GDM1 (cell line): ENCODE data around the gene RRAGD.

ENCODE experiments used
- DNase-seq: peaks from one replicate; lab custom pipeline; 2025; lab: John Stamatoyannopoulos, UW

Gene RRAGD

DNA sequence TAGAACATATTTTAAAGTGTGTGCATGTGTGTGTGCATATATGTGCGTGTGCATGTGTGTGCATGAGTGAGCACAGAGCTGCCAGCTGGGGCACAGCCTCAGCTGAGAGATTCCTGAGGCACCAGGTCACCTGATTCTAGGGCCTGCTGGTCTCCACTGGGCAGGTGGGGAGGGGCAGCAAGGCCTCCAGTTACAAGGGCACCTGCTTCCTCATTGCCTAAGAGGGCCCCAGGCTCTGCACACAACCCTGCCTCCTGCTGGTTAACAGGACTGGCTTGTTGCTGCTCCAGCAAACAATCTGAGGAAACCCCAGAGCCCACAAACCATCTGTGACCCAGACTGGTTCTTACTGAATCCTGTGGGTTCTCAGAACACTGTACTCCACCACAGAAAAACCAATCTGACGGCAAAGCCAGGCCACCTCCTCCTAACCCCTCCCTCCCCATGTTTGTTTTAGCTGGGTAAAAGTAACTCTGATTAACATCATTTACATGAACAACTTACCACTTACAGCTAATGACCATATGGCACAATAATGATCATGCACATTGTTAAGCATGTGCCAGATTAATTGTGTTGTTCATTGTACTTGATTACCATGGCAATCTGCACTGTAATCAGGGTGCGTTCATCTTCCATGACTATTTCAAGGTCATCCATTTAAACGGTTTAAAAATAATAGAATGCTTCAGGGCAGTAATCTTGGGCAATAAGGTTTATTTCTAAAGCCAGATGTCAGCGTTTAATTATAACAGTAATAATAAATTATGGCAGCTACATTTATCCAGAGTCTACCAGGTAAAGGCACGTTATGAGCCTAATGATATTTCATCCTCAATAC is 36.4 kb downstream of the RRAGD start:
- DNase-seq: peak; percentile 49

DNA sequence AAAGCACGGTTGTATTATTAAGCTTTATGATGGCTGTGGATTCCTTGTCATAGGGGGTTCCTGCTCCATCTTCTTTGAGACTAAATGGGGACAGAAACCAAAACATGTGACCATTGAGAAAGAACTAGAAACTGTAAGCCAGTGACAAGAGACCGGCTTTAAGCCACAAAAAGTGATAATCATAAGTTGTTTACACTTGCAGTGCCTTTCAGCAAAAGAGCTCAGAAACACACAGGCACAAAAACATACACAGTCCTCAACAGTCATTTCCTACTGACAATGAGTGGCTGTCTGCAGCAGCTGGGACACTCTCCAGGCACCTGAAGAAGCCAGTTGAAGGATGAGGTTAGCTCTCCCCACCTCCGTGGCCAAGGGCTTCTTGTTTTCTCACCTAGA is 39.6 kb downstream of the RRAGD start:
- DNase-seq: no peak

DNA sequence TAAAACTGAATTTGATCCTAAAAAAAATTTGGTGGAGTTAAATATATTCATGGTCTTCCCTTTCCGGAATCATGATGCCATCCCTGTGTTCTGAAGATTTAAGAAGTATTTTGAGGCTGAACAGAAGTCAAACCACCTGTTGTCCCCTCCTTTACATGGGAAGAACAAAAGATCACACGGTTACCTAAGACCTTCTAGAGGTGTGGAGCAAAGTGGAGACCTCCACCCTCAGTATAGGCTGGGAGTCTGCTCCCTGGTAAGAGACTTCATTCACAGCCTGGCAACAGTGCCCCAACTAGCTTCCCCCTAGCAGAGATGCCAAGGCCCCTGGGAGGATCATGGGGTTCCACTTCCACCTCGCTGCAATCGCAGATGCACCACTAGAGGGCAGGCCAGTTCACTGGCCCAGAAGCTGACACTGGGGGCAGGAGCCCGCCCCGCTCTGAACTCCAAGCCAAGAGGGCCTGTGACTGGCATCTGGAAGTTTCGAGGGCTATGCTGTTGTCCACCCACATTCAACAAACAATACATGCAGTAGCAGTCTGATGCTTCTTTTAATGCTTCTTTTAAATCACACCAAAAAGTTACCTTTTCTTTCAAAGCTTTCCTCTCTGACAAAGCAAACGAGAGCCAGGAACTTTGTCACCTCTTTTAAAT is 40.1 kb downstream of the RRAGD start:
- peak; percentile 62 for DNase-seq

DNA sequence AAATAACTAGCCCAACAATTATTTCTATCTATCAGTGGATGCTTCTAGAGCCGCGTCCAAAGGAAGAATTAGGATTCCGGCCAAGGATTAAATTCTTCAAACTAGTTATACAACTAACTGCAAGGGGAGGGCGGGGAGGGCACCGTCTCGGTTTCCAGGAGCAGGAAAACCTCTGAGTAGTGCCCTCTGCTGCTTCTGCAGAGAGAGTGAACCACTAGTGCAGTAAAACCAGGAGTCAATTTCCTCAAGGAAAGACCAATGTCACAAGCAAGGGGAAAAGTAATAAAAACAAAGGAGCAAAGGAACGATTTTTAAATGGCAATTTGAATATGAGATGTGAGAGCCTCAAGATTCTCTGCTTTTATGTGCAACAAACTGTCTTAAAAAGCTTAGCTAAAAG is 43.1 kb downstream of the RRAGD start:
- no peak for DNase-seq

DNA sequence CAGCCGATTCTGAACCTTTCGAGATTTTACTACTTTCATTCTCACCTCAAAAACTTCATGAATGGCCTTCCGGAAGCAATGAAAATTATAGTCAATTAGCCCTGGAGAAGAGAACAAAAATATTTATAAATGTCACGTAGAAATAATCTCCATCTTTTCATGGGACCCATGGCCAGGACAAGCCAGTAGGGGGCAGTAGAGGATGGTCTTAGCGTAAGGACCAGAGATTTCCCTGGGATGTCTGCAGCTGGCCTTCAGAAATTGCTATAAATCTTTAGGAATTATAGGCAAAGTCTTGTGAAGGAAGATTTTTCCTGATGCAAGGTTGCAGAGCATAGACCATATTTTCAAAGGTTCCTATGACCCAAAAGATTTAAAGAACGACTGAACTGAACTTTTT is 44.0 kb downstream of the RRAGD start:
- no peak for DNase-seq

DNA sequence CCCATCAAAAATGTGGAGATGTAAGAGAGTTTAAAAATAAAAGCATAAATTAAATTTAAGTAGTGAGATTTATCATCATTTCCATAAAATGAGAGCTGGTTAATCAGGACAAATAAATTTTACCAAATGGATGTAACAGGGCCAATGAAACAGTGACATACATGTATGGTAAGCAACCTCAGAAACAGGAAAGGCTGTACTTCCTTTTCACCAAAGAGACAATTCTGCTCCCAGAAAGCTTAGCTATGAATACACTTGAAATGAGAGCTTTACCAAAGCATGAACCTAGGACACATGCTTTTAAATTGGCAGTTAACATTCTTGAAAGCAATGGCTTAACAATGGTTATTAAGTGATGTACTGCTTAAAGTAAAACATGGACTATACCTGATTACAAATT is 47.5 kb downstream of the RRAGD start:
- no peak for DNase-seq

DNA sequence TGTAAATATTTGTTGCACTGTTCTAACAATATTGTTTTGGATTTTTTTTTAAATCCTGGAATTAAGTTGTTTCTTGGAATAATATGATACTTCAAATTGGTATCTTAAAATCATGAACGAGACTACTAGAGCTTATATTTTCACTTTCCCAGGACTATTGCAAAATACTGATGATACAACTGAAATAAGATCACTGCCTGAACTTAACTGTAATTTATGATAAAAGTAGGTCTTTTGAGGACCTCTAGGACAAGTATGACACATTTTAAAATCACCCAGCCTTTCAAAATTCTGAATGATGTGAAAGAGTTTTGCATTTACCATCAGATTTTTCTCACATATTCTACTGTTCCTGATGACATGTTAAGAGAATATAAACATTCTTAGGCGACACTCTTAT is 50.9 kb downstream of the RRAGD start:
- DNase-seq: no peak

DNA sequence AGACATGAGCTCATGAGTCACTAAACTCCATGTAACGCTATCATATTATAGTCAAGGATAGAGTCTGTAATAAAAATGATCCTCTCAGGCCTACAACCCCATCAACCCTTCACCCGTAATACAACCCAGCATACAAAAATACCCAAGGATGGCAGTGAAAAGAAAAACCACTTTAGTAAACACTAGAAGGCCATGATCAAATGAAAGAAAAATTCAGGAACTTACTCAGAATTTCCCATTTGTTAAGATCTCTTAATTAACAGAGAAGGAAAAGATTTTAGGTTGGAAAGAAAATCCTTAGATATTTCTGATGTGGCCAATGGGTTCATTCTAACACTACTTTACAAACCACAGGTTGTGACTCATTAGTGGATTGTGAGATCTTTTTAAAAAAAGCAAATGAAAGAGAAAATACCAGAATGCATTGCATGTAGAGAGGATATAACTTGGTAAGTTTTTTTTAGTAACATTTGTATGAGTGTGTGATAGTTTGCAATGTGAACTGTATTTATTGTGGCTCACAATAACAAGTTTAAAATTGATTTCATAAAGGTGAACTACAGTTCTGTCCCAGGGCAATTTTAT is 51.6 kb downstream of the RRAGD start:
- no peak for DNase-seq

DNA sequence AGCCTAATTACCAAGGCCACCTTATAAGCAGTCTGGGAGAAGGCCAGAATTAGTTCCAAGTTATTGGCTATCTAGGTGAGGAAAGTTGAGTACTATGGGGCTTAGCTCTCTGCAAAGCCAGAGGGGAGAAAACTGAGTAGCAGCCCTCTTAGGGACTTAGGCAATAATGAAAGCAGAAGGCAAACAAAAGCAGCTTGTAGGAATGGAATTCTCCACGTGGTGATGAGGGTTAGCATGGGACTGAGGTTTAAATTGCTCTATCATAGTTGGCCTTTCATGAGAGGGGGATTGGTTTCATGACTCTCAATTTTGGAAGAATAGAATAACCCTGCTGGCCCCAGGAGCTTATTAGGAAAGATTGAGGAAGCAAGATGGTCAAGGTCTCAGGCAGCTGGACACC is 52.5 kb downstream of the RRAGD start:
- DNase-seq: no peak

DNA sequence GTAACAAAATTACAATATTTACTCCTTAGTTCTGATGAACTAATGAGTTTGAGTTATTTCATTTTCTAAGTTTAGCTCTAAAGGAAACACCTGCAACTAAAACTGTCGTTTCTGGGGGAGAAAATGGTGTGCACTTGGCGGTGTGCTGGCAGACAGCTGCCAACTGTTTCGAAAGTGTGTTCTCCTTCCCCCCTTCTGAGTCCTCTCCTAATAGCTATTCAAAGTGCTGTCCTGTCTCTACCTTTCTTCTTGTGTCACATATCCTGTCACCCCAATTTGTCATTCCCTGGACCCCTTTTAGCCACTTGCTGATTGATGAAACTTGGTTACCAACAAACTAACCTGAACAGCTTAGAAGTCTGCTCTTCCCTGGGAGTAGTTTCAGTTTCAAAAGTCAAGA is 54.7 kb downstream of the RRAGD start:
- no peak for DNase-seq

DNA sequence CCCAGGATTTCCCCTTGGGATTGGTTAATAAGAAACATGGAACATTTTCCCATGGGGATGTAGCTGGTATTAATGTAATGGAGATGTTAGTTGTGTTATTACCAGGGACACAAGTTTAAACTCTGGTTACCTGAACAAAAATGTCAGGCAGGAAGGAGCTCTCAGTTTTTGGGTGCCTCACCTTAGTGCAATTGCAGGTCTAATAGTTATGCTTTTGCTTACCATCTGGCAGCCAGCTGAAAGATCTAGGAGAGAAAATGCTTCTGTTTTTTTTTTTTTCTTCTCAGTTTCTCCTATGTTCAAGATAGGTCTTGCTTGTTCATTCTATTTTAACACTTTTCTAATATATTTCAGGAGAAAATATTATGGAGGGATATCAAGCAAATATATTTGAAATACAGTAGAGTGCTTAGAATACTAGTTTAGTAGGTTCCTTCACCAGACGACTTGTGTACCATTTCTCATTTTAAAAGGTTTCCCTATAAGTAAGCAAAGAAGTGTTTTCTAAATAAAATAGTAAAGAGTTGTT is 55.4 kb downstream of the RRAGD start:
- no peak for DNase-seq

DNA sequence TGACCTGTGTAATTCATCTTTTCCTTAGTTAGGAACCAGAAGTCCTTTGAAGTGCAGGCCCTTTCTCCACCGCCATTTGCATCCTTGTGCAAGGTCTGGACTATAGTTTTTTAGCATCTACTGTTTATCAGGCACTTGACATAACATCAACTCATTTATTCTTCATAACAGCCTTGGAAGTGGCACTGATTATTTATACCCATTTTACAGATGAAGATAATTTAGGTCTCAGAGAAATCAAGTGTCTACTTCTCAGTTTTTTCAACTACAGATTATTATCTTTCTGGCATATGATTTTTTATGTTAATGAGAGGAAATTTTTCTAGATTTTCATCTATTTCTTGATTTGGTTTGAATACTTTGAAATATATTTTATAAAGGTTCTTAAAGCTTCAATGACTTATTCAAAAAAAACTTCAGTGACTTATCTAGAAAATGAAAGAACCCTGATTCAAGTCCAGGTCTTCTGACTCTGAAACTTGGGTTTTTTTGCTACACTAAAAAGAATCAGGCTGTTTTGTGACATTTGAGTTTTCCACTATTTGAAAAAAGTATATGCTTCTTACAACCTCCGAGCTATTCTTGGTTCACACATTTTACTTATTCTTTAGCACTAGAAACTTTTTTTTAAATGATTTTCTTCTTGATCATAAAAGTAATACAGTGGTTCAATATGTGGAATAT is 56.4 kb downstream of the RRAGD start:
- no peak for DNase-seq

DNA sequence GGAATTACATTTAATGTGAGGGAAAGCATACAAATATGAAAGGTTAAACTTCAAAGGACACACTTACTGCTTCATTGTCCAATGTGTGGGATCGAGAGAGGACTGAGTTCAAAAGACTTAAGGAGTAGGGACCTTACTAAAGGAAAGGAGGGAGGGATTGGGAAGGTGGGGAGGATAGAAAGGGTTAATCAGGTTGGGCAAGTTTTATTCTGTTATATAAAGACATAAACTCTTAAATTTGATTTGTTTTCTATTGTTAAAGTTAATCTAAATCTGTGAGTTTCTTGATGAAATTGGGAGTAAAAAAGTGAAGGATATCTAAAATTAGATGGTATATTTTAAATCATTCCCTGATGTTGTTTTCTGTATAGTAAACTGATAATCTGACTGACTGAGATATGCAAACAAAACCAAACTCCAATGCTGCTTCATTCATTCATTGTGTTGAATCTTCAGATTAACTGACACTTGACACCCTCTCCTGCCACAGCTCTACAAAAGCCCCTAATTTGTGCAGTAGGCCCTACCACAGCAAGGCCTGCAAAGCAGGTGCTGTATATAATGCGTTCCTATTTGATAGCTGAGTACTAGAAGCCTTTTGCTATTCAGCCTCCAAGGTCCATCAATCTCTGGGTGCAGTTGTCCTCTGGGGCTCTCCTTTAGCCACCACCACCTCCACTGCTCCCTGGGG is 58.2 kb downstream of the RRAGD start:
- no peak for DNase-seq

DNA sequence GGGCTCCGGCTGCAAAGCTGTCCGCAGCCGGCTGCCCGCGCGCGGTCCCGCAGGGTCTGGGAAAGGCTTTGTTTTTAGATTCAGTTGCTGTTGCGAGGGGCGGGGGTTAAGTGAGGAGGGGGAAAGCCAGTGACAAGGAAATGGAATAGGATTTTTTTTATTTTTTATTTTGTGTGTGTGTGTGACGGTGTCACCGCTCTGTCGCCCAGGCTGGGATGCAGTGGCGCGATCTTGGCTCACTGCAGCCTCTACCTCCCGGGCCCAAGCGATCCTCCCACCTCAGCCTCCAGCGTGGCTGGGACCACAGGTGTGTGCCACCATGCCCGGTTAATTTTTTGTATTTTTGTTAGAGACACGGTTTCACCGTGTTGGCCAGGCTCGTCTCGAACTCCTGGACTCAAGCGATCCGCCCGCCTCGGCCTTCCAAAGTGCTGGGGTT is 58.9 kb downstream of the RRAGD start:
- no peak for DNase-seq

DNA sequence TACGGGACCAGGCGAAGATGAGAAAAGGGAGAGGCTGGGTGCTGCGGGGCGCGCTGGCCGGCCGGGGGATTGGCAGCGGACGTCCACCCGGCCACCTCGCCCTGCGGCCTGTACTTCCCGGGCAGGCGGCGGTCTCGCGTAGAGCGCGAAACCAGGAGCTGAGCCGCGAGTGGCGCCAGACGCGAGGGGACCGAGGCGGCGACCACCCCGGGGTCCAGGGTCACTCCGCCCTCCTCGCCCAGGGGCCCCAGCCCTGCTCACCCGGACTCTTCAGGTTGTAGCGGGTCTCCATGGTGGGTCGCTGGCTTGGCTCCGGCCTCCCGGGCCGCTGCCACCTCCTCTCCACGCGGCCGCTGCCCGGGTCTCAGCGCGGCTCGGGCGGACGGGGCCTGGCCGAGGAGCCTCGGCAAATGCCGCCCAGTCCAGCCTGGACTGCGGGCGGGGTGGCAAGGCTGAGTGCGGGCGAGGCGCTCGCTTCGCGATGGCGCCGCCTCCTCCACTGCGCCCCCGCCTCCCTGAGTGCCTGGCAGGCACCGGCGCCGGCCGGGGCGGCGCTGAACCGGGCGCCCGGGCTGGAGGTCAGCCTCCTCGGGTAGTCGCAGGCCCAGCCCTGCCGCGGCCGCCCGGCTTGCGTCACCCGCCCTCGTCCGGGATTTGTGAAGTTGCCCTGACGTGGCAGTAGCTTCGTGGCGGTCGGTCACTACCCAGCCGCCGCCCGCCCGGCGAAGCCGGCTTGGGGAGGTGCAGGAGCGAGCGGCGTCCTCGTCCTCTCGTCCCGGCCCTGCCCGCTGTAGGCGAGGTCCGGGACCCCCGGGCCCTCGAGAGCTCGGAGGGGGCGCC is 59.6 kb downstream of the RRAGD start, which contains the start of gene UBE2J1:
Gene UBE2J1 (minus strand): TSS at position 445 of the 840 bp plus-strand sequence. CDS start 153 bp downstream, at position 292.
- peak; percentile 47 for DNase-seq

DNA sequence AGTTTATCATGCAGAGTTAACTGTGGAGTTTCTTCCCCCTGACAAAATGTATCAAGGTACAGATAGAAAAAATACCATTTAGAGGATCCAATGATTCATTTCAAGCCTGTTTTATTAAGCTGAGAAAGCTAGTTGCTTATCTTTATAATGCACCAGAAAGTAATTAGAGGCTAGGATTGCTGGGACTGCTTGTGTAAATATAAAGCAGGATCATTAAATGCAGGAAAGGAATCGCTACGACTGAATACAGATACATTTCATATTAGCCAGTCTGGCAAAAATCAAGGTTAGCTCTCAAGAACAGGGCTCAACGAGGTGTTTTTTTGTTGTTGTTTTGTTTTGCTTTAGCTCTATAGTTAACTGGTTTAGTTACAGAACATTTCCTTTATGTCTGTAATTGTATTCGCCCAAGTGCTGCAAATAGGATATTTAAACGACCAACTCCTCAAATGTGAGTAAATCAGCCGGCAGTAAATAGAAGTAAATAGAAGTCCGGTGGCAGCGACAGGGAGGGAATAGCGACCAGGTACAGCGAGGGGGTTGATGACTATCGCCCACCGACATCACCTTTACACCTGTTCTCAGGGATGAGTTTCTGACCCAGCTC is 60.3 kb downstream of the RRAGD start:
- no peak for DNase-seq

DNA sequence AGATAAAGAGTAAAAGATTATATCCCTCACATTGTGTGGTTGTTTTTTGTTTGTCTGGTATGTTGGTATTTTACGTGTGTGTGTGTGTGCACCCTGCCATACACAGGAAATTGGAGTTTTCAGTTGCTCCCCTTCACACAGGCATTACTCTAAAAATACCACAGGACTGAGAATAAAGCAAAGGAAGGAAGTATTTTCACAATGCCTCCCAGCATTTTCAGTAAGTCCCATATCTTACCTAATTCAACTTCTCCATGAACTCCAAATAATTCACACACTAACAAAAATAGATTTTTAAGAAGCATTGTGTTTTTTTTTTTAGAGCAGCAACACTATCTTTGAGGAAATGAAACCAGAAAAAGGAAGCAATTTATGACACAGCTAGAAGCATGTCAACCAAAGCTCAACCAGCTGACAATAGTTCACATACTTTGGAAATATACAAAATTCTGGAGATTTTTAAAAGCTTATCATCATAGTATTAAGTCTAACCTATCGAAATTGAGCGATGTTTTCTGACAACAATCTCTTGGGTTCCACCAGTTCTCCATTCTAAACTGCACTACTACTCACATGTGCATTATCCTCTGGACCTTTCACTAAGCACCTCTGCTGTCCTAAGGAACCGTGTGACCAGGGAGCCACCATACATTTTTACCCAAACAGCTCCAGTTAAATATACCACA is 61.6 kb downstream of the RRAGD start:
- no peak for DNase-seq

DNA sequence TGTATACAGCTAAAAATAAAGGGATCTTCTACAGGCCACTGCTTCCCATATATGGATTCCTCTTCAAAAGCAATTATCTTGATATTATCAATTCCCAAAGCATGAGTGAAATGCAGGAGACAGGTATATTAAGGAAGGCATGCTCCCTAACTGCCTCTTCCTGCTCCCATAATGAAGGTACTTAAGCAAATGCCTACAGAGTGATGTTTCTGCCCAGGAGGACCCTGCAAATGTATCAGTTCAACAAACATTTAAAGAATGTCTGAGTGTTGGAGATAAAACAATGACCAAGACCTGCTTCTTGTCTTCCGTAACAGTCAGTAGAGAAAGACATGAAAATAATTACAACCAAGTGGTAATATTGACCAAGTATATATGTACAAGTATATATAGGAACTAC is 63.7 kb downstream of the RRAGD start:
- DNase-seq: no peak

DNA sequence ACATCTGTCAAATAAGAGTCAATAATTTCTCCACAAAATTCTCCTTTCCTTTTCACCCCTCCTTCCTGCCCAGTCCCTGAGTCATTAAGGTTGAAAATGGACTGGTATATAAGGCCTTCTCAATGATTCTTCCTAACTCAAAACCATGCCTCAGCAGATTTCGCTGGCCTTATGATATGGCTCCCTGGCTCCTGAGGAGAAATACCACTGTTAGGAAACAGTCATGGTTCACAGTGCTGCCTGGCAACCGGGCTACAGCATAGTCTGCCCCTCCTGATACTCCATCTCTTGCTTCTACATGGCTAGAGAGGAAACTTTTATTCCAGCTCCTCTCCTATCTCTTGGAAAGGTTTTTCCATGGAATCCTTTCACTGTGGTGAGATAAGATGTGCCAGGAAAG is 64.2 kb downstream of the RRAGD start:
- DNase-seq: no peak

DNA sequence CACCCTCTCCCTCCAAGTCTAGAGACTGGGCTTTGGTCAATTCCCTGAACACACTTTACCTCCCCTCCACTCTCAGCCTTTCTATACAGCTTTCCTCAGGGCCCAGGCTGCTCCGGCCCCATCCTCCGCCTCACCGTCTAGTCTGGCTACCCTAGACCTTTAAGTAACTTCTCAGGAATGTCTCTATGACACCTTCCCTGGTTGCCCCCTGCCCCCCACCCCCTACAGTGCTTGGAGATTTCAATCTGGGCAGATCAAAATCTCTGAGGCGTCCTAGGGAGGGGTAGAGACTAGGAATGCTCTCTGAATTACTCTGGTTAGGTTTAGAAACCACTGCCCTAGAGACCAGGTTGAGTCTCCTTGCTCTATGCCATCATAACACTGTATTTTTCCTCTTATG is 65.6 kb downstream of the RRAGD start:
- no peak for DNase-seq
